GM23338 (cell line): ENCODE results near the gene SREK1IP1. TPM values are rescaled to one million over a fixed set of nuclear protein-coding genes. Genes with fewer than 3 reads are reported as not detected.

ENCODE experiments used
- ATAC-seq: fragments of 200-7000 bp; cut with Tn5 transposase; 3 replicates; pipeline ENCODE4 v1.9.1; 2020
- DNase-seq: peaks from one replicate; pipeline ENCODE4 v3.0.0-alpha.2; 2015; ENCODE audit warnings: low spot score
- H2AFZ ChIP-seq: fragments of 200-600 bp; sonication (generic); 2 replicates; pipeline ENCODE4 v1.8.0; 2016; ENCODE audit warnings: antibody characterized with exemption, mild to moderate bottlenecking, moderate library complexity
- H3F3A ChIP-seq: fragments of 200-600 bp; sonication (generic); replicated peaks from 2 replicates; pipeline ENCODE4 v1.8.0; 2017; ENCODE audit warnings: antibody characterized with exemption, mixed run types, low read depth
- H3K27ac ChIP-seq: fragments of 200-600 bp; sonication (generic); 2 replicates; pipeline ENCODE4 v1.6.1; 2016; ENCODE audit warnings: low read depth
- H3K27me3 ChIP-seq: fragments of 200-600 bp; sonication (generic); 2 replicates; pipeline ENCODE4 v1.8.0; 2016; ENCODE audit warnings: mild to moderate bottlenecking, mixed run types, moderate library complexity; ENCODE audit not compliant: insufficient read depth
- H3K36me3 ChIP-seq: fragments of 200-600 bp; sonication (generic); 2 replicates; pipeline ENCODE4 v1.8.0; 2016; ENCODE audit warnings: mild to moderate bottlenecking; ENCODE audit not compliant: insufficient read depth
- H3K4me1 ChIP-seq: fragments of 200-600 bp; sonication (generic); 2 replicates; pipeline ENCODE4 v1.8.0; 2016; ENCODE audit warnings: mild to moderate bottlenecking, moderate library complexity; ENCODE audit not compliant: insufficient read depth
- H3K4me2 ChIP-seq: fragments of 200-600 bp; sonication (generic); 2 replicates; pipeline ENCODE4 v1.7.1; 2017; ENCODE audit warnings: mixed run types
- H3K4me3 ChIP-seq: fragments of 200-600 bp; sonication (generic); 2 replicates; pipeline ENCODE4 v1.6.1; 2016; ENCODE audit warnings: mixed run types
- H3K79me2 ChIP-seq: fragments of 200-600 bp; sonication (generic); replicated peaks from 2 replicates; pipeline ENCODE4 v1.8.0; 2017; ENCODE audit warnings: mild to moderate bottlenecking; ENCODE audit not compliant: insufficient read depth
- H3K9me2 ChIP-seq: fragments of 200-600 bp; sonication (generic); 2 replicates; pipeline ENCODE4 v1.8.0; 2017; ENCODE audit not compliant: insufficient read depth
- H4K20me1 ChIP-seq: fragments of 200-600 bp; sonication (generic); replicated peaks from 2 replicates; pipeline ENCODE4 v1.8.0; 2017; ENCODE audit warnings: mild to moderate bottlenecking; ENCODE audit not compliant: insufficient read depth
- H3K27ac Mint-ChIP-seq: 2 replicates; pipeline ENCODE4 v1.8.0; 2020; ENCODE audit warnings: inconsistent platforms, mild to moderate bottlenecking, moderate library complexity, mixed read lengths
- H3K27me3 Mint-ChIP-seq: 3 replicates; pipeline ENCODE4 v1.8.0; 2022; ENCODE audit warnings: low read depth, mild to moderate bottlenecking, moderate library complexity, mixed read lengths, inconsistent platforms; ENCODE audit not compliant: insufficient read depth, poor library complexity
- H3K36me3 Mint-ChIP-seq: 3 replicates; pipeline ENCODE4 v1.8.0; 2021; ENCODE audit warnings: low read depth, mild to moderate bottlenecking, inconsistent platforms, moderate library complexity, mixed read lengths
- H3K4me1 Mint-ChIP-seq: 3 replicates; pipeline ENCODE4 v1.8.0; 2020; ENCODE audit warnings: mild to moderate bottlenecking, inconsistent platforms, mixed read lengths
- H3K4me3 Mint-ChIP-seq: 3 replicates; pipeline ENCODE4 v1.8.0; 2021; ENCODE audit warnings: moderate library complexity, mild to moderate bottlenecking, inconsistent platforms, mixed read lengths
- H3K9me3 Mint-ChIP-seq: 3 replicates; pipeline ENCODE4 v1.8.0; 2020; ENCODE audit warnings: moderate library complexity, mild to moderate bottlenecking, inconsistent platforms, mixed read lengths
- EZH2 ChIP-seq: fragments of 200-600 bp; sonication (generic); IDR thresholded peaks from one replicate; pipeline ENCODE4 v1.8.0; 2017; ENCODE audit warnings: antibody characterized with exemption, mild to moderate bottlenecking, low read depth; ENCODE audit not compliant: unreplicated experiment
- EZH2phosphoT487 ChIP-seq: fragments of 200-600 bp; sonication (generic); IDR thresholded peaks from one replicate; pipeline ENCODE4 v1.8.1; 2018; ENCODE audit warnings: antibody characterized with exemption; ENCODE audit not compliant: unreplicated experiment
- JUNB ChIP-seq: IDR thresholded peaks from one replicate; pipeline ENCODE4 v1.6.1; 2016; ENCODE audit warnings: antibody characterized with exemption; ENCODE audit not compliant: unreplicated experiment
- NANOG ChIP-seq: IDR thresholded peaks from 2 replicates; pipeline ENCODE4 v1.6.1; 2016; ENCODE audit warnings: antibody characterized with exemption, borderline replicate concordance
- POLR2AphosphoS5 ChIP-seq: IDR thresholded peaks from 2 replicates; pipeline ENCODE4 v1.6.1; 2016; ENCODE audit warnings: antibody characterized with exemption, low read depth
- STAT1 ChIP-seq: IDR thresholded peaks from one replicate; pipeline ENCODE4 v1.6.1; 2016; ENCODE audit warnings: antibody characterized with exemption; ENCODE audit not compliant: unreplicated experiment
- ZNF114 ChIP-seq: fragments of 250-450 bp; sonication (Bioruptor Pico); IDR thresholded peaks from 2 replicates; pipeline ENCODE4 v1.5.0; 2020; ENCODE audit warnings: mild to moderate bottlenecking, moderate library complexity
- polyA plus RNA-seq: library from polyadenylated mRNA; unstranded; fragments of >200 nt; fragmentation: Nextera tagmentation; extraction: Ambion mirVana; gene quantifications from 2 replicates; pipeline ENCODE4 v1.2.1, GENCODE V29; 2016
- total RNA-seq: library from RNA; depleted of rRNA; stranded (reverse); fragments of >200 nt; shearing (Covaris generic); gene quantifications from 2 replicates; pipeline ENCODE4 v1.2.3, GENCODE V29; 2014
- TF ChIP-seq, protein P1 (sequence below): IDR thresholded peaks from 2 replicates; pipeline ENCODE4 v1.6.1; 2016; ENCODE audit warnings: antibody characterized with exemption
- TF ChIP-seq, protein P2 (sequence below): fragments of 250-450 bp; sonication (Bioruptor Pico); IDR thresholded peaks from 2 replicates; pipeline ENCODE4 v1.5.0; 2020; ENCODE audit warnings: mild to moderate bottlenecking, moderate library complexity
- TF ChIP-seq, protein P3 (sequence below), 2 experiments: fragments of 200-600 bp in 1 of 2; sonication (generic) in 1 of 2; conservative IDR thresholded peaks; 2 replicates each; pipeline versions ENCODE4 v1.5.1 to v1.6.1; 2016 to 2017; ENCODE audit warnings: antibody characterized with exemption in 2 of 2, low read depth in 2 of 2, mild to moderate bottlenecking in 2 of 2, moderate library complexity in 1 of 2

SREK1IP1 gene
- total and polyA plus RNA-seq, 2 experiments from 2014 or later: 16.7 to 137 TPM

DNA sequence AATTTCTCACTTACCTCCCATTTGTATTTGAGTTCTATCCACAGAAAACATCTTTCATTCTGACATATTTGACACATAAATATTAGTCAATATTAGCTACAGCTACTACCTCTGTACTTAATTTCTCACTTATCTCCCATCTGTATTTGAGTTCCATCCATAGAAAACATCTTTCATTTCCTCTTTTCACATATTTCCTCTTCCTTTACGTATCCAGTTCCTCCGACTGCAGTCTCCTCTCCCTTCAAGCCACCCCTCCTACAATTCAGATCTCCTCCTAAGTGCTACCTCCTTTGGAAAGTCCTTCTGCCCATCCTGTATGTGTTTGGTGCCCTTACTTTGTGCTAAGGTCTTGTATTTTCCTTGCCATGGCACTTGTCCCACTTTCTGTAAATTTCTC, 1.6 kb downstream of the SREK1IP1 start:
- Histone ChIP-seq H3K27ac (no peak overlapping the region), H3F3A (no peaks in the 10 kb centered on the region), H3K4me3 (peak overlapping the region; percentile 78), H3K4me2 (peak overlapping the region; percentile 91), H4K20me1 (no peaks in the 10 kb centered on the region; the same call in 1 of the 2 replicates), H2AFZ (no peak overlapping the region), H3K9me2 (no peaks in the 10 kb centered on the region), H3K79me2 (peaks cover 93% of the 10 kb centered on the region), H3K27me3 (no peaks in the 10 kb centered on the region), H3K4me1 (peaks cover 8% of the 10 kb centered on the region), H3K36me3 (no peaks in the 10 kb centered on the region; the same call in none of the 2 replicates)
- DNase-seq: no peak
- Mint-ChIP-seq H3K9me3 (no peaks in the 10 kb centered on the region), H3K4me1 (peaks cover 19% of the 10 kb centered on the region), H3K27ac (peak overlapping the region; percentile 46), H3K36me3 (peaks cover 23% of the 10 kb centered on the region), H3K4me3 (peak overlapping the region; percentile 100), H3K27me3 (no peaks in the 10 kb centered on the region)
- ATAC-seq: no peak
- TF ChIP-seq, protein P1, sequence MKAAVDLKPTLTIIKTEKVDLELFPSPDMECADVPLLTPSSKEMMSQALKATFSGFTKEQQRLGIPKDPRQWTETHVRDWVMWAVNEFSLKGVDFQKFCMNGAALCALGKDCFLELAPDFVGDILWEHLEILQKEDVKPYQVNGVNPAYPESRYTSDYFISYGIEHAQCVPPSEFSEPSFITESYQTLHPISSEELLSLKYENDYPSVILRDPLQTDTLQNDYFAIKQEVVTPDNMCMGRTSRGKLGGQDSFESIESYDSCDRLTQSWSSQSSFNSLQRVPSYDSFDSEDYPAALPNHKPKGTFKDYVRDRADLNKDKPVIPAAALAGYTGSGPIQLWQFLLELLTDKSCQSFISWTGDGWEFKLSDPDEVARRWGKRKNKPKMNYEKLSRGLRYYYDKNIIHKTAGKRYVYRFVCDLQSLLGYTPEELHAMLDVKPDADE: no peak
- TF ChIP-seq EZH2: no peak
- no peak for TF ChIP-seq JUNB
- no peak for TF ChIP-seq NANOG
- TF ChIP-seq, protein P2, sequence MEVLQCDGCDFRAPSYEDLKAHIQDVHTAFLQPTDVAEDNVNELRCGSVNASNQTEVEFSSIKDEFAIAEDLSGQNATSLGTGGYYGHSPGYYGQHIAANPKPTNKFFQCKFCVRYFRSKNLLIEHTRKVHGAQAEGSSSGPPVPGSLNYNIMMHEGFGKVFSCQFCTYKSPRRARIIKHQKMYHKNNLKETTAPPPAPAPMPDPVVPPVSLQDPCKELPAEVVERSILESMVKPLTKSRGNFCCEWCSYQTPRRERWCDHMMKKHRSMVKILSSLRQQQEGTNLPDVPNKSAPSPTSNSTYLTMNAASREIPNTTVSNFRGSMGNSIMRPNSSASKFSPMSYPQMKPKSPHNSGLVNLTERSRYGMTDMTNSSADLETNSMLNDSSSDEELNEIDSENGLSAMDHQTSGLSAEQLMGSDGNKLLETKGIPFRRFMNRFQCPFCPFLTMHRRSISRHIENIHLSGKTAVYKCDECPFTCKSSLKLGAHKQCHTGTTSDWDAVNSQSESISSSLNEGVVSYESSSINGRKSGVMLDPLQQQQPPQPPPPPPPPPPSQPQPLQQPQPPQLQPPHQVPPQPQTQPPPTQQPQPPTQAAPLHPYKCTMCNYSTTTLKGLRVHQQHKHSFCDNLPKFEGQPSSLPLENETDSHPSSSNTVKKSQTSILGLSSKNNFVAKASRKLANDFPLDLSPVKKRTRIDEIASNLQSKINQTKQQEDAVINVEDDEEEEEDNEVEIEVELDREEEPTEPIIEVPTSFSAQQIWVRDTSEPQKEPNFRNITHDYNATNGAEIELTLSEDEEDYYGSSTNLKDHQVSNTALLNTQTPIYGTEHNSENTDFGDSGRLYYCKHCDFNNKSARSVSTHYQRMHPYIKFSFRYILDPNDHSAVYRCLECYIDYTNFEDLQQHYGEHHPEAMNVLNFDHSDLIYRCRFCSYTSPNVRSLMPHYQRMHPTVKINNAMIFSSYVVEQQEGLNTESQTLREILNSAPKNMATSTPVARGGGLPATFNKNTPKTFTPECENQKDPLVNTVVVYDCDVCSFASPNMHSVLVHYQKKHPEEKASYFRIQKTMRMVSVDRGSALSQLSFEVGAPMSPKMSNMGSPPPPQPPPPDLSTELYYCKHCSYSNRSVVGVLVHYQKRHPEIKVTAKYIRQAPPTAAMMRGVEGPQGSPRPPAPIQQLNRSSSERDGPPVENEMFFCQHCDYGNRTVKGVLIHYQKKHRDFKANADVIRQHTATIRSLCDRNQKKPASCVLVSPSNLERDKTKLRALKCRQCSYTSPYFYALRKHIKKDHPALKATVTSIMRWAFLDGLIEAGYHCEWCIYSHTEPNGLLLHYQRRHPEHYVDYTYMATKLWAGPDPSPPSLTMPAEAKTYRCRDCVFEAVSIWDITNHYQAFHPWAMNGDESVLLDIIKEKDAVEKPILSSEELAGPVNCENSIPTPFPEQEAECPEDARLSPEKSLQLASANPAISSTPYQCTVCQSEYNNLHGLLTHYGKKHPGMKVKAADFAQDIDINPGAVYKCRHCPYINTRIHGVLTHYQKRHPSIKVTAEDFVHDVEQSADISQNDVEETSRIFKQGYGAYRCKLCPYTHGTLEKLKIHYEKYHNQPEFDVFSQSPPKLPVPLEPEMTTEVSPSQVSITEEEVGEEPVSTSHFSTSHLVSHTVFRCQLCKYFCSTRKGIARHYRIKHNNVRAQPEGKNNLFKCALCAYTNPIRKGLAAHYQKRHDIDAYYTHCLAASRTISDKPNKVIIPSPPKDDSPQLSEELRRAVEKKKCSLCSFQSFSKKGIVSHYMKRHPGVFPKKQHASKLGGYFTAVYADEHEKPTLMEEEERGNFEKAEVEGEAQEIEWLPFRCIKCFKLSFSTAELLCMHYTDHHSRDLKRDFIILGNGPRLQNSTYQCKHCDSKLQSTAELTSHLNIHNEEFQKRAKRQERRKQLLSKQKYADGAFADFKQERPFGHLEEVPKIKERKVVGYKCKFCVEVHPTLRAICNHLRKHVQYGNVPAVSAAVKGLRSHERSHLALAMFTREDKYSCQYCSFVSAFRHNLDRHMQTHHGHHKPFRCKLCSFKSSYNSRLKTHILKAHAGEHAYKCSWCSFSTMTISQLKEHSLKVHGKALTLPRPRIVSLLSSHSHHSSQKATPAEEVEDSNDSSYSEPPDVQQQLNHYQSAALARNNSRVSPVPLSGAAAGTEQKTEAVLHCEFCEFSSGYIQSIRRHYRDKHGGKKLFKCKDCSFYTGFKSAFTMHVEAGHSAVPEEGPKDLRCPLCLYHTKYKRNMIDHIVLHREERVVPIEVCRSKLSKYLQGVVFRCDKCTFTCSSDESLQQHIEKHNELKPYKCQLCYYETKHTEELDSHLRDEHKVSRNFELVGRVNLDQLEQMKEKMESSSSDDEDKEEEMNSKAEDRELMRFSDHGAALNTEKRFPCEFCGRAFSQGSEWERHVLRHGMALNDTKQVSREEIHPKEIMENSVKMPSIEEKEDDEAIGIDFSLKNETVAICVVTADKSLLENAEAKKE (CRISPR knock-in tag): no peak
- no peak for TF ChIP-seq POLR2AphosphoS5
- TF ChIP-seq EZH2phosphoT487: no peak
- no peak for TF ChIP-seq STAT1
- TF ChIP-seq ZNF114 (CRISPR knock-in tag): no peak
- TF ChIP-seq, protein P3, sequence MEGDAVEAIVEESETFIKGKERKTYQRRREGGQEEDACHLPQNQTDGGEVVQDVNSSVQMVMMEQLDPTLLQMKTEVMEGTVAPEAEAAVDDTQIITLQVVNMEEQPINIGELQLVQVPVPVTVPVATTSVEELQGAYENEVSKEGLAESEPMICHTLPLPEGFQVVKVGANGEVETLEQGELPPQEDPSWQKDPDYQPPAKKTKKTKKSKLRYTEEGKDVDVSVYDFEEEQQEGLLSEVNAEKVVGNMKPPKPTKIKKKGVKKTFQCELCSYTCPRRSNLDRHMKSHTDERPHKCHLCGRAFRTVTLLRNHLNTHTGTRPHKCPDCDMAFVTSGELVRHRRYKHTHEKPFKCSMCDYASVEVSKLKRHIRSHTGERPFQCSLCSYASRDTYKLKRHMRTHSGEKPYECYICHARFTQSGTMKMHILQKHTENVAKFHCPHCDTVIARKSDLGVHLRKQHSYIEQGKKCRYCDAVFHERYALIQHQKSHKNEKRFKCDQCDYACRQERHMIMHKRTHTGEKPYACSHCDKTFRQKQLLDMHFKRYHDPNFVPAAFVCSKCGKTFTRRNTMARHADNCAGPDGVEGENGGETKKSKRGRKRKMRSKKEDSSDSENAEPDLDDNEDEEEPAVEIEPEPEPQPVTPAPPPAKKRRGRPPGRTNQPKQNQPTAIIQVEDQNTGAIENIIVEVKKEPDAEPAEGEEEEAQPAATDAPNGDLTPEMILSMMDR (conservative IDR thresholded peaks at IDR 0.05; ENCODE audit: low read depth in 2 of 2): no peak
